Activated naive CD4-positive, alpha-beta T cell treated with anti-CD3 and anti-CD28 coated beads, Interleukin-2, amount 50 U/mL, for 24 hours (primary cell): ENCODE results near the gene CR1L.
"Not testable (repeated sequence)": the region's sequence is repeated elsewhere in the genome, so short reads cannot be mapped to it uniquely, and the experiment has no call there.

Experiments
- H3K27ac Mint-ChIP-seq: one replicate; pipeline ENCODE4 v1.8.0; 2021; ENCODE audit warnings: mild to moderate bottlenecking, mixed read lengths
- H3K27me3 Mint-ChIP-seq: one replicate; pipeline ENCODE4 v1.8.0; 2021; ENCODE audit warnings: mixed read lengths
- H3K36me3 Mint-ChIP-seq: one replicate; pipeline ENCODE4 v1.8.0; 2021; ENCODE audit warnings: mixed read lengths
- H3K4me1 Mint-ChIP-seq: one replicate; pipeline ENCODE4 v1.8.0; 2021; ENCODE audit warnings: mixed read lengths
- H3K4me3 Mint-ChIP-seq: one replicate; pipeline ENCODE4 v1.8.0; 2021; ENCODE audit warnings: mild to moderate bottlenecking, mixed read lengths
- H3K9me3 Mint-ChIP-seq: one replicate; pipeline ENCODE4 v1.8.0; 2021; ENCODE audit warnings: mixed read lengths

The CR1L gene

GRCh38 chr1:207635569-207636186, 9.3 kb upstream of the CR1L start:
- not testable (repeated sequence) for H3K36me3 Mint-ChIP-seq, H3K4me1 Mint-ChIP-seq, H3K27ac Mint-ChIP-seq, H3K9me3 Mint-ChIP-seq, H3K4me3 Mint-ChIP-seq
- H3K27me3 Mint-ChIP-seq = peaks cover 13% of the 10 kb centered on the region

GRCh38 chr1:207638487-207639145, 6.3 kb upstream of the CR1L start:
- not testable (repeated sequence) for H3K4me1 Mint-ChIP-seq, H3K9me3 Mint-ChIP-seq, H3K4me3 Mint-ChIP-seq, H3K36me3 Mint-ChIP-seq, H3K27ac Mint-ChIP-seq
- peaks cover 23% of the 10 kb centered on the region for H3K27me3 Mint-ChIP-seq

GRCh38 chr1:207639362-207639761, 5.6 kb upstream of the CR1L start:
- H3K27ac Mint-ChIP-seq, H3K4me3 Mint-ChIP-seq: not testable (repeated sequence)

GRCh38 chr1:207644166-207644851, 624 bp upstream of the CR1L start:
- Mint-ChIP-seq H3K27me3 (peaks cover 23% of the 10 kb centered on the region), H3K4me3 (peak overlapping the region; percentile 75), H3K36me3 (no peaks in the 10 kb centered on the region), H3K4me1 (peaks cover 7% of the 10 kb centered on the region), H3K9me3 (no peaks in the 10 kb centered on the region), H3K27ac (no peak overlapping the region)

More at GRCh38 chr1:207639362-207639761, 5.6 kb upstream of the CR1L start:
- not testable (repeated sequence) for H3K36me3 Mint-ChIP-seq, H3K9me3 Mint-ChIP-seq, H3K4me1 Mint-ChIP-seq
- peaks cover 25% of the 10 kb centered on the region for H3K27me3 Mint-ChIP-seq

- no peak overlapping the region for H3K27ac Mint-ChIP-seq
- H3K9me3 Mint-ChIP-seq = no peaks in the 10 kb centered on the region
- H3K4me3 Mint-ChIP-seq = peak overlapping the region; percentile 75
- peaks cover 7% of the 10 kb centered on the region for H3K4me1 Mint-ChIP-seq
- H3K27me3 Mint-ChIP-seq = peaks cover 17% of the 10 kb centered on the region
- H3K36me3 Mint-ChIP-seq = no peaks in the 10 kb centered on the region
Observed at GRCh38 chr1:207645635-207646081, 725 bp downstream of the CR1L start.

GRCh38 chr1:207646171-207646570, 1.2 kb downstream of the CR1L start:
- Mint-ChIP-seq H3K4me3 (peak overlapping the region; percentile 38), H3K27me3 (peaks cover 15% of the 10 kb centered on the region), H3K9me3 (no peaks in the 10 kb centered on the region), H3K36me3 (no peaks in the 10 kb centered on the region), H3K27ac (no peak overlapping the region), H3K4me1 (peaks cover 7% of the 10 kb centered on the region)

- H3K27ac Mint-ChIP-seq = no peak overlapping the region
Observed at GRCh38 chr1:207646944-207647579, 2.1 kb downstream of the CR1L start.

GRCh38 chr1:207647671-207648333, 2.9 kb downstream of the CR1L start:
- H3K27me3 Mint-ChIP-seq = peaks cover 8% of the 10 kb centered on the region
- no peaks in the 10 kb centered on the region for H3K36me3 Mint-ChIP-seq
- no peak overlapping the region for H3K4me3 Mint-ChIP-seq
- no peaks in the 10 kb centered on the region for H3K9me3 Mint-ChIP-seq
- peaks cover 7% of the 10 kb centered on the region for H3K4me1 Mint-ChIP-seq
- H3K27ac Mint-ChIP-seq = no peak overlapping the region

More at GRCh38 chr1:207646944-207647579, 2.1 kb downstream of the CR1L start:
- Mint-ChIP-seq H3K27me3 (peaks cover 15% of the 10 kb centered on the region), H3K4me1 (peaks cover 7% of the 10 kb centered on the region), H3K9me3 (no peaks in the 10 kb centered on the region), H3K36me3 (no peaks in the 10 kb centered on the region), H3K4me3 (no peak overlapping the region)

- H3K27me3 Mint-ChIP-seq = peaks cover 7% of the 10 kb centered on the region
Observed at GRCh38 chr1:207648334-207649209, 3.6 kb downstream of the CR1L start.

GRCh38 chr1:207649210-207649753, 4.3 kb downstream of the CR1L start:
- peaks cover 6% of the 10 kb centered on the region for H3K27me3 Mint-ChIP-seq
- H3K9me3 Mint-ChIP-seq = no peaks in the 10 kb centered on the region

More at GRCh38 chr1:207648334-207649209, 3.6 kb downstream of the CR1L start:
- Mint-ChIP-seq H3K27ac (no peak overlapping the region), H3K4me1 (peaks cover 7% of the 10 kb centered on the region), H3K36me3 (no peaks in the 10 kb centered on the region), H3K4me3 (no peak overlapping the region), H3K9me3 (no peaks in the 10 kb centered on the region)

GRCh38 chr1:207649865-207650580, 5.1 kb downstream of the CR1L start:
- Mint-ChIP-seq H3K4me1 (no peaks in the 10 kb centered on the region), H3K27ac (no peak overlapping the region), H3K36me3 (no peaks in the 10 kb centered on the region), H3K27me3 (peaks cover 3% of the 10 kb centered on the region), H3K9me3 (no peaks in the 10 kb centered on the region), H3K4me3 (no peak overlapping the region)

More at GRCh38 chr1:207649210-207649753, 4.3 kb downstream of the CR1L start:
- Mint-ChIP-seq H3K36me3 (no peaks in the 10 kb centered on the region), H3K4me1 (peaks cover 3% of the 10 kb centered on the region), H3K27ac (no peak overlapping the region), H3K4me3 (no peak overlapping the region)

GRCh38 chr1:207651583-207651982, 6.7 kb downstream of the CR1L start:
- H3K27ac Mint-ChIP-seq = no peak overlapping the region
- no peaks in the 10 kb centered on the region for H3K36me3 Mint-ChIP-seq
- H3K27me3 Mint-ChIP-seq = peaks cover 3% of the 10 kb centered on the region
- H3K4me1 Mint-ChIP-seq = no peaks in the 10 kb centered on the region
- H3K9me3 Mint-ChIP-seq = no peaks in the 10 kb centered on the region
- H3K4me3 Mint-ChIP-seq = no peak overlapping the region

GRCh38 chr1:207654320-207654719, 9.4 kb downstream of the CR1L start:
- H3K27me3 Mint-ChIP-seq = no peaks in the 10 kb centered on the region
- H3K4me1 Mint-ChIP-seq = no peaks in the 10 kb centered on the region
- H3K27ac Mint-ChIP-seq = no peak overlapping the region
- H3K4me3 Mint-ChIP-seq = no peak overlapping the region
- no peaks in the 10 kb centered on the region for H3K36me3 Mint-ChIP-seq
- H3K9me3 Mint-ChIP-seq = no peaks in the 10 kb centered on the region

GRCh38 chr1:207658408-207658807, 13.5 kb downstream of the CR1L start:
- Mint-ChIP-seq H3K4me3 (no peak overlapping the region), H3K36me3 (peaks cover 1% of the 10 kb centered on the region), H3K27ac (no peak overlapping the region), H3K4me1 (no peaks in the 10 kb centered on the region), H3K27me3 (peaks cover 2% of the 10 kb centered on the region), H3K9me3 (no peaks in the 10 kb centered on the region)
